HepG2 (cell line): Measurements from ENCODE around the gene SERPIND1. TPM values are rescaled to one million over a fixed set of nuclear protein-coding genes. Genes with fewer than 3 reads are reported as not detected.

Experiments used
- ATAC-seq: fragments of 200-7000 bp; cut with Tn5 transposase; 3 replicates; pipeline ENCODE4 v1.9.1; 2020; ENCODE audit warnings: mild to moderate bottlenecking, moderate library complexity
- BruUV-seq: library from RNA; stranded (reverse); fragments of 400-500 nt; replicated peaks from 2 replicates; lab custom pipeline; 2021; lab: Mats Ljungman, UMichigan
- CTCF ChIA-PET: fragments of 300-600 bp; formaldehyde crosslinking; extraction: SDS; loops from one replicate; lab custom pipeline; 2021; ENCODE audit warnings: low total read pairs, inconsistent platforms, low intra/inter-chr PET ratio; lab: Yijun Ruan, JAX
- POLR2A ChIA-PET: fragments of 350-600 bp; sonication (Branson Sonifier 250); formaldehyde crosslinking; loops from one replicate; lab custom pipeline; 2020; ENCODE audit warnings: antibody characterized with exemption, inconsistent platforms; lab: Yijun Ruan, JAX
- DNase-seq: peaks from one replicate; pipeline ENCODE4 v3.0.0-alpha.2; 2015; ENCODE audit warnings: low spot score
- FAIRE-seq: peaks from 3 replicates; lab custom pipeline; 2011; peaks lifted over from hg19 to GRCh38; lab: Jason Lieb, UNC
- H2AFZ ChIP-seq: one replicate; pipeline ENCODE4 v1.6.1; 2011; ENCODE audit warnings: low read length, inconsistent platforms
- H3K27ac ChIP-seq: fragments of 300-600 bp; 3 replicates; pipeline ENCODE4 v1.8.0; 2011; ENCODE audit warnings: mixed run types, mild to moderate bottlenecking, mixed read lengths, low read length, inconsistent platforms; ENCODE audit not compliant: insufficient read depth; ENCODE audit errors: extremely low read length
- H3K27me3 ChIP-seq, 2 experiments: fragments of 200-600 bp in 1 of 2; 2 replicates in 1 of 2; 3 replicates in 1 of 2; pipeline versions ENCODE4 v1.6.0 to v1.8.0; 2011; ENCODE audit warnings: low read length in 2 of 2, mild to moderate bottlenecking in 2 of 2, moderate library complexity in 2 of 2, inconsistent platforms in 1 of 2; ENCODE audit not compliant: insufficient read depth in 2 of 2, control insufficient read depth in 1 of 2
- H3K36me3 ChIP-seq, 2 experiments: fragments of 200-600 bp in 1 of 2; replicated peaks in 1 of 2; 2 replicates in 1 of 2; 3 replicates in 1 of 2; pipeline versions ENCODE4 v1.5.1 to v1.8.0; 2011; ENCODE audit warnings: low read length in 2 of 2, inconsistent platforms in 1 of 2; ENCODE audit not compliant: insufficient read depth in 2 of 2, control insufficient read depth in 1 of 2
- H3K4me1 ChIP-seq: 2 replicates; pipeline ENCODE4 v1.5.1; 2012; ENCODE audit warnings: low read length, inconsistent platforms; ENCODE audit not compliant: insufficient read depth
- H3K4me2 ChIP-seq: 2 replicates; pipeline ENCODE4 v1.6.0; 2011; ENCODE audit warnings: low read depth, low read length, inconsistent platforms
- H3K4me3 ChIP-seq, 3 experiments: fragments of 200-600 bp in 1 of 3; sonication (generic), shearing (Covaris generic) in 1 of 3; replicated peaks in 1 of 3; 2 replicates each; pipeline ENCODE4 v1.5.1; 2011 to 2016; ENCODE audit warnings: low read length in 3 of 3, inconsistent platforms in 2 of 3, low read depth in 2 of 3, mild to moderate bottlenecking in 2 of 3, control low read depth in 1 of 3, mixed read lengths in 1 of 3; ENCODE audit not compliant: insufficient read depth in 1 of 3
- H3K79me2 ChIP-seq: one replicate; pipeline ENCODE4 v1.6.1; 2011; ENCODE audit warnings: low read length, inconsistent platforms; ENCODE audit not compliant: insufficient read depth
- H3K9ac ChIP-seq: 2 replicates; pipeline ENCODE4 v1.6.0; 2011; ENCODE audit warnings: mild to moderate bottlenecking, low read depth, low read length, inconsistent platforms; ENCODE audit not compliant: insufficient read depth
- H3K9me3 ChIP-seq: 2 replicates; pipeline ENCODE4 v1.5.1; 2012; ENCODE audit warnings: mild to moderate bottlenecking, low read length
- H4K20me1 ChIP-seq: 2 replicates; pipeline ENCODE4 v1.6.0; 2011; ENCODE audit warnings: inconsistent platforms, mild to moderate bottlenecking, low read length, moderate library complexity; ENCODE audit not compliant: insufficient read depth
- E2F2 ChIP-seq: sonication (generic); formaldehyde crosslinking; IDR thresholded peaks from 2 replicates; pipeline ENCODE4 v1.4.0; 2020; ENCODE audit warnings: missing genetic modification reagents, borderline replicate concordance
- HMG20B ChIP-seq: conservative IDR thresholded peaks from 2 replicates; pipeline ENCODE4 v1.6.1; 2016; ENCODE audit warnings: missing genetic modification reagents, missing compliant biosample characterization
- IRF2 ChIP-seq: IDR thresholded peaks from 2 replicates; pipeline ENCODE4 v1.6.1; 2018; ENCODE audit warnings: missing genetic modification reagents, missing compliant biosample characterization
- MTA3 ChIP-seq: sonication (generic); formaldehyde crosslinking; IDR thresholded peaks from 2 replicates; pipeline ENCODE4 v1.4.0; 2020; ENCODE audit warnings: missing genetic modification reagents
- NR2C2 ChIP-seq: sonication (generic); formaldehyde crosslinking; IDR thresholded peaks from 2 replicates; pipeline ENCODE4 v1.4.0; 2020; ENCODE audit warnings: missing genetic modification reagents, mild to moderate bottlenecking, moderate library complexity, borderline replicate concordance
- RAD21 ChIP-seq: fragments of 450-650 bp; formaldehyde crosslinking; IDR thresholded peaks from 2 replicates; pipeline ENCODE4 v1.5.0; 2020; ENCODE audit warnings: mild to moderate bottlenecking
- U2AF1 ChIP-seq: fragments of 200-400 bp; formaldehyde crosslinking; optimal IDR thresholded peaks from 2 replicates; pipeline ENCODE3; 2017; ENCODE audit warnings: mild to moderate bottlenecking, low read depth, low read length
- ZBTB49 ChIP-seq: sonication (generic); formaldehyde crosslinking; IDR thresholded peaks from 2 replicates; pipeline ENCODE4 v1.4.0; 2020; ENCODE audit warnings: missing genetic modification reagents, borderline replicate concordance
- ZNF225 ChIP-seq: sonication (generic); formaldehyde crosslinking; IDR thresholded peaks from 2 replicates; pipeline ENCODE4 v1.4.0; 2020; ENCODE audit warnings: mild to moderate bottlenecking, missing genetic modification reagents
- ZNF652 ChIP-seq: IDR thresholded peaks from 2 replicates; pipeline ENCODE4 v1.6.1; 2016; ENCODE audit warnings: low read depth, borderline replicate concordance
- ZNF678 ChIP-seq: sonication (generic); formaldehyde crosslinking; IDR thresholded peaks from 2 replicates; pipeline ENCODE4 v1.4.0; 2020; ENCODE audit warnings: mild to moderate bottlenecking, missing genetic modification reagents
- WGBS: methylation state at CpG from one replicate; pipeline ENCODE4 v1.1.6; 2017; ENCODE audit warnings: low lambda C conversion rate; 5-methylcytosine and 5-hydroxymethylcytosine counted together
- in situ Hi-C: cut with HindIII; loops from 2 replicates; pipeline ENCODE4 v1.10.0; 2017; ENCODE audit warnings: low pct_unique_long_range_greater_than_20kb; ENCODE audit not compliant: extremely low pct_ligation_motif_present
- intact Hi-C: fragments of 100-400 bp; cut with micrococcal nuclease; formaldehyde crosslinking; loops from one replicate; pipeline ENCODE4 v1.10.0; 2022; ENCODE audit not compliant: unreplicated experiment
- polyA plus RNA-seq, 8 experiments: library from polyadenylated mRNA; depleted of rRNA in 3 of 8; stranded (reverse) in 7 of 8; unstranded in 1 of 8; fragments of >200 nt; fragmentation: Illumina TruSeq in 4 of 8; extraction: Trizol in 4 of 8; gene quantifications; 2 replicates each; pipeline versions ENCODE4 v1.2.1 to v1.2.3, GENCODE V29; 2011 to 2016; ENCODE audit warnings: low read depth in 4 of 8, missing spikeins in 1 of 8, mixed read lengths in 1 of 8; ENCODE audit not compliant: insufficient read depth in 1 of 8
- total RNA-seq, 5 experiments: library from RNA; depleted of rRNA; stranded (reverse); fragments of >200 nt; fragmentation: Illumina TruSeq; extraction: Trizol; gene quantifications; 2 replicates each; pipeline ENCODE4 v1.2.3, GENCODE V29; 2016; ENCODE audit warnings: low read depth in 1 of 5
- TF ChIP-seq, protein P1 (sequence below): sonication (generic); formaldehyde crosslinking; IDR thresholded peaks from 2 replicates; pipeline ENCODE4 v1.5.1; 2020; ENCODE audit warnings: mild to moderate bottlenecking, moderate library complexity, missing genetic modification reagents
- TF ChIP-seq, protein P2 (sequence below): sonication (generic); formaldehyde crosslinking; IDR thresholded peaks from 2 replicates; pipeline ENCODE4 v1.4.0; 2020; ENCODE audit warnings: missing genetic modification reagents

The SERPIND1 gene
- total and polyA plus RNA-seq, 2 of the 13 experiments (the other 11 are each of a cell fraction or from before 2014, with no cell fraction given): 111 to 350 TPM

DNA sequence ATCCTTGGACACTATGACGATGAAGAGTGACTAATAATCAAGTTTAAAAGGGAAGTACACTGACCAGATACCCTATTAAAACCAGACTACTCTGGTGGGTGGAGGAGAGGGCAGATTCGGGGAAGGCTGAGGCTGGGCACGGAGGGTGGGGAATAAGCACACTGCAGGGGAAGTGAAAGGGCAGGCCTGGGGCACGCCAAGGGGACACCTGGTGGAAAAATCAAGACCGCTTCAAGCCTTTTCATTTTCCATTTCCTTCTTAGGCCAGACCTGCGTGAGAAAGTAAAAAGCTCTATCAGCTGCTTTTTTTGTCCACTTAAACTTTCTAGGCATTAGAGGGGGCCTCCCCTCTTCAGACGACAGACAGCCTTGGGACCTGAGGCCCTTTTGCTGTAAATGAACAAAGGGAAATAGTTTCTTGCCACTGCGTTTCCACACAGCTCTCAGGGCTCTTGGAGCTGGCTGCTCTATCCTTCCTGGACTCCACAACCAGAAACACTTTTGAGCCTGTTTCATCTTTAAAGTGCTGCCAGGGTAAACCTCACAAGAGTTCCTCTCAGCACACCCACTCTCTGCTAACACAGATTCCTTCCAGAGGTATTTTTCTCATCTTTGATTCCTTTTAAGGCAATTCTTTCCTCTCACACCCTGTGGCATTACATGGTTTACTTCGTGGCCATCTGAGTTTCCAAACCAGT, 25.0 kb upstream of the SERPIND1 start (continued):
- TF ChIP-seq, protein P1, sequence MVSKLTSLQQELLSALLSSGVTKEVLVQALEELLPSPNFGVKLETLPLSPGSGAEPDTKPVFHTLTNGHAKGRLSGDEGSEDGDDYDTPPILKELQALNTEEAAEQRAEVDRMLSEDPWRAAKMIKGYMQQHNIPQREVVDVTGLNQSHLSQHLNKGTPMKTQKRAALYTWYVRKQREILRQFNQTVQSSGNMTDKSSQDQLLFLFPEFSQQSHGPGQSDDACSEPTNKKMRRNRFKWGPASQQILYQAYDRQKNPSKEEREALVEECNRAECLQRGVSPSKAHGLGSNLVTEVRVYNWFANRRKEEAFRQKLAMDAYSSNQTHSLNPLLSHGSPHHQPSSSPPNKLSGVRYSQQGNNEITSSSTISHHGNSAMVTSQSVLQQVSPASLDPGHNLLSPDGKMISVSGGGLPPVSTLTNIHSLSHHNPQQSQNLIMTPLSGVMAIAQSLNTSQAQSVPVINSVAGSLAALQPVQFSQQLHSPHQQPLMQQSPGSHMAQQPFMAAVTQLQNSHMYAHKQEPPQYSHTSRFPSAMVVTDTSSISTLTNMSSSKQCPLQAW: no peak
- TF ChIP-seq ZNF225 (CRISPR knock-in tag) (no peak), NR2C2 (CRISPR knock-in tag) (no peak), ZNF678 (no peak), ZBTB49 (CRISPR knock-in tag) (no peak)
- TF ChIP-seq, protein P2, sequence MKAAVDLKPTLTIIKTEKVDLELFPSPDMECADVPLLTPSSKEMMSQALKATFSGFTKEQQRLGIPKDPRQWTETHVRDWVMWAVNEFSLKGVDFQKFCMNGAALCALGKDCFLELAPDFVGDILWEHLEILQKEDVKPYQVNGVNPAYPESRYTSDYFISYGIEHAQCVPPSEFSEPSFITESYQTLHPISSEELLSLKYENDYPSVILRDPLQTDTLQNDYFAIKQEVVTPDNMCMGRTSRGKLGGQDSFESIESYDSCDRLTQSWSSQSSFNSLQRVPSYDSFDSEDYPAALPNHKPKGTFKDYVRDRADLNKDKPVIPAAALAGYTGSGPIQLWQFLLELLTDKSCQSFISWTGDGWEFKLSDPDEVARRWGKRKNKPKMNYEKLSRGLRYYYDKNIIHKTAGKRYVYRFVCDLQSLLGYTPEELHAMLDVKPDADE (CRISPR knock-in tag): no peak

DNA sequence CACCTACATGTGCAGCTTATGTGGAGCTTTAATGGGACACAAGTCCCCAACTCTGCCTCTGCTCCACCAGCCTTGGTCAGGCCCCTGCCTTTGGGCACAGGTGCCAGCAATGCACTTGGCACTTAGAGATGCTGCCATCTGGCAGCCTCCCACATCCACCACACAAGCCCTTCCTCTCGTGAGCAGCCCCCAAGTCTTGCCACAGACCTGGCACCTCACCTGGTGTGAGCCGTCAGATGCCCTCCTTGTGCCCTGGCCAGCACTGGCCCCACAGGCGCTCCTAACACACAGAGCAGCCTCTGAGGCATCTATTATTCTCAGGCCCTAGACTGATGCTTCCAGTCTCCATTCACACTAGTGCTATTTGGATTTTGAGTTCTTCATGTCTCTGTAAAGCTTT, 24.5 kb upstream of the SERPIND1 start:
- H3K4me2 ChIP-seq: no peak overlapping the region
- peaks cover 5 to 48% of the 10 kb centered on the region in 2 experiments; a peak in 3 of 5 replicates for H3K36me3 ChIP-seq
- H3K27me3 ChIP-seq: no peaks in the 10 kb centered on the region
- no peak for ATAC-seq
- no peak overlapping the region for H3K4me3 ChIP-seq
- H3K4me1 ChIP-seq: no peaks in the 10 kb centered on the region
- no peak for DNase-seq
- intact Hi-C loops: no loop called here
- no peaks in the 10 kb centered on the region for H3K9me3 ChIP-seq
- POLR2A ChIA-PET: no interaction called here
- H3K9ac ChIP-seq: no peak overlapping the region
- FAIRE-seq: no peak
- H3K27ac ChIP-seq: no peak overlapping the region
- no peaks in the 10 kb centered on the region for H3K79me2 ChIP-seq
- in situ Hi-C loops: no loop called here
- no peak overlapping the region for H2AFZ ChIP-seq
- CTCF ChIA-PET: no interaction called here
- no peaks in the 10 kb centered on the region for H4K20me1 ChIP-seq
- WGBS: 91% methylated on average over 3 of the region's 3 CpGs
- BruUV-seq: no TSS peak
- no peak for TF ChIP-seq HMG20B (CRISPR knock-in tag)
- TF ChIP-seq E2F2 (CRISPR knock-in tag): no peak
- TF ChIP-seq U2AF1: no peak
- no peak for TF ChIP-seq MTA3 (CRISPR knock-in tag)
- no peak for TF ChIP-seq IRF2 (CRISPR knock-in tag)
- no peak for TF ChIP-seq RAD21
- no peak for TF ChIP-seq ZNF652 (CRISPR knock-in tag)
